Measurements from ENCODE around the gene PDLIM7.

Gene PDLIM7

GRCh38 chr5:177476531-177477233 lies 20.7 kb downstream of the PDLIM7 start:
- peaks cover 47% of the 10 kb centered on the region for H3K4me1 ChIP-seq (ENCODE audit: control insufficient read depth, insufficient read depth, low read length)
- H3K36me3 ChIP-seq (ENCODE audit: control insufficient read depth, insufficient read depth, low read length, severe bottlenecking), result no peaks in the 10 kb centered on the region

DNA sequence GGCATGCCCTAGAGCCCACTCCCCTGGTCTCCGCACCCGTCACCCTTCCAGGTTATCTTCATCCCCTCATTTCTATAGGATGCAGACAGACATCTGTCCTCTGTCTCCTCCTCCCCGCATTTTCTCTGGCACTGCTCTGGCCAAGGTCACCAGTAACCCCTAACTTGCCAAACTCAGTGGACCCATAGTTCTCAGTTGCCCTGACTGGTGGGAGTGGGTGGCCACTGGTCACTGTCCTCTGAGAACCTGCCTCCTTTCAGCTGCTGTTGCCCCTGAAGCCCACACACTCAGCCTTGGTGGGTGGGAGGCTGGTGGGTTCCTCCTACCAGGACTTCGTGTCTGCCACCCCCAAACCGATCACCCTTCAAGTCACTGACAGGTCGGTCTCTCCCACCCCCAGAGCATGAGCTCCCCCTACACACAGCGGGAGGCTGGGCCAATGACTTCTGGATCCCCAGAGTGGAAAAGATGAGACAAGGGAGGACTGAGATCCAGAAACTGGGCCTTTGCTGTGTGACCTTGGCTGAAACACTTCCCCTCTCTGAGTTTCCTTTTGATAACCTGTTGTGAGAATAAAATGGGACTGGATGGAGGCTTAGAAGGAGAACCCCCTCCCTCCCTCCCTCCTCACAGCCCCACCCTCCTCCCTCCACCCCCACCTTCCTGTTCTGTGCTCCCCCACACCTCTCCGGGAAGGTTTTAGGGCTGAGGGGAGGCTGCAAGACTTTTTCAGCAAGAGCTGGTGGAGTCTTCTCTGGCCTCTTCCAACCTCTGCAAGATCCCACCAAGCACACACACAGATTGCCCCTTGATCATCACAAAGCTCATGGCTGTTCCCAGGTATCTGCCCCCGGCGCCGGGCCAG lies 21.6 kb downstream of the PDLIM7 start:
- H3K9me3 ChIP-seq (ENCODE audit: control insufficient read depth, low read length), result no peaks in the 10 kb centered on the region
- H3K36me3 ChIP-seq (ENCODE audit: control insufficient read depth, insufficient read depth, low read length, severe bottlenecking), result no peaks in the 10 kb centered on the region
- H3K27me3 ChIP-seq (replicated peaks; ENCODE audit: control insufficient read depth, insufficient read depth, low read length), result no peaks in the 10 kb centered on the region
- peaks cover 53% of the 10 kb centered on the region for H3K4me1 ChIP-seq (ENCODE audit: control insufficient read depth, insufficient read depth, low read length)
- H3K9ac ChIP-seq (ENCODE audit: low read length), result no peak overlapping the region
- H3K4me3 ChIP-seq (ENCODE audit: low read length), result no peak overlapping the region
- no peak for DNase-seq (ENCODE audit: low read depth)

More at GRCh38 chr5:177476531-177477233, 20.7 kb downstream of the PDLIM7 start:
- DNase-seq (ENCODE audit: low read depth), result peak; percentile 36
- Histone ChIP-seq H3K9ac (ENCODE audit: low read length) (no peak overlapping the region), H3K4me3 (ENCODE audit: low read length) (no peak overlapping the region), H3K27me3 (replicated peaks; ENCODE audit: control insufficient read depth, insufficient read depth, low read length) (no peaks in the 10 kb centered on the region), H3K9me3 (ENCODE audit: control insufficient read depth, low read length) (no peaks in the 10 kb centered on the region)

GRCh38 chr5:177474846-177475562 lies 22.4 kb downstream of the PDLIM7 start:
- Histone ChIP-seq H3K9me3 (ENCODE audit: control insufficient read depth, low read length) (no peaks in the 10 kb centered on the region), H3K4me3 (ENCODE audit: low read length) (no peak overlapping the region), H3K4me1 (ENCODE audit: control insufficient read depth, insufficient read depth, low read length) (peaks cover 57% of the 10 kb centered on the region), H3K27me3 (replicated peaks; ENCODE audit: control insufficient read depth, insufficient read depth, low read length) (no peaks in the 10 kb centered on the region), H3K9ac (ENCODE audit: low read length) (no peak overlapping the region), H3K36me3 (ENCODE audit: control insufficient read depth, insufficient read depth, low read length, severe bottlenecking) (no peaks in the 10 kb centered on the region)
- peak; percentile 21 for DNase-seq (ENCODE audit: low read depth)

GRCh38 chr5:177474002-177474476 lies 23.4 kb downstream of the PDLIM7 start:
- H3K9ac ChIP-seq (ENCODE audit: low read length), result peak overlapping the region; percentile 46
- H3K9me3 ChIP-seq (ENCODE audit: control insufficient read depth, low read length), result no peaks in the 10 kb centered on the region
- H3K36me3 ChIP-seq (ENCODE audit: control insufficient read depth, insufficient read depth, low read length, severe bottlenecking), result no peaks in the 10 kb centered on the region
- no peak overlapping the region for H3K4me3 ChIP-seq (ENCODE audit: low read length)
- no peak for DNase-seq (ENCODE audit: low read depth)
- peaks cover 57% of the 10 kb centered on the region for H3K4me1 ChIP-seq (ENCODE audit: control insufficient read depth, insufficient read depth, low read length)
- H3K27me3 ChIP-seq (replicated peaks; ENCODE audit: control insufficient read depth, insufficient read depth, low read length), result no peaks in the 10 kb centered on the region

DNA sequence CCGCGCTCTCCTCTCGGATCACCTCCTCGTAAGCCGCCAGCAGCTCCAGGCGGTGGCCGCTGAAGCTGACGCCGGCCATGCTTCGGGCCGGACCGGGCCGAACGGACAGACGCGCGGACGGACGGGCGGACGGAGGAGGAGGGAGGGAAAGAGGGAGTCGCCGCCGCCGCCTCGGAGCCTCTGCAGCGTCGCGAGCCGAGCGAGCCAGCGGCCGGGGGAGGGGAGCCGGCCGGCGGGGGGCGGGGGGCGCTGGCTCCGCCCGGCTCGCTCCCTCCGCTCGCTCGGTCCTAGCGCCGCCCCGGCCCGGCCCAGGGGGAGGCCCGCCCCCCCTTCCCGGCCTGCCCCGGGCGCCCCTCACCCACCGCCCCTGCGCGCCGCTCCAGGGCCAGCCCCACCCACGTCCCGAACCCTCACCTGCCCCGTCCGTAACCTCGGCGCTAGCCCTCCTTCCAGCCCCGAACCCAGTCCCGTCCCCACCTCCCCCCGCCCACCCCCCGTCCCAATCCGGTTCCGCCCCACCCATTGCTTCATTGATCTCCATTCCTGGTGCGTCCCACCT lies 23.9 kb downstream of the PDLIM7 start, which contains the start of gene DBN1:
TSS of gene DBN1 (minus strand) at position 192 of the 559 bp plus-strand sequence. CDS start at position 79, 113 bp downstream.
- Histone ChIP-seq H3K27me3 (replicated peaks; ENCODE audit: control insufficient read depth, insufficient read depth, low read length) (no peaks in the 10 kb centered on the region), H3K9me3 (ENCODE audit: control insufficient read depth, low read length) (no peaks in the 10 kb centered on the region), H3K4me1 (ENCODE audit: control insufficient read depth, insufficient read depth, low read length) (peaks cover 55% of the 10 kb centered on the region), H3K4me3 (ENCODE audit: low read length) (peak within 1 kb of the TSS; percentile 82), H3K9ac (ENCODE audit: low read length) (peak within 1 kb of the TSS; percentile 87), H3K36me3 (ENCODE audit: control insufficient read depth, insufficient read depth, low read length, severe bottlenecking) (no peaks in the 10 kb centered on the region)
- DNase-seq (ENCODE audit: low read depth), result peak; percentile 87

- peaks cover under 1% of the 10 kb centered on the region for H3K36me3 ChIP-seq (ENCODE audit: control insufficient read depth, insufficient read depth, low read length, severe bottlenecking)
- no peaks in the 10 kb centered on the region for H3K9me3 ChIP-seq (ENCODE audit: control insufficient read depth, low read length)
- peak overlapping the region; percentile 82 for H3K4me3 ChIP-seq (ENCODE audit: low read length)
- peak; percentile 66 for DNase-seq (ENCODE audit: low read depth)
- peak overlapping the region; percentile 87 for H3K9ac ChIP-seq (ENCODE audit: low read length)
- peaks cover 53% of the 10 kb centered on the region for H3K4me1 ChIP-seq (ENCODE audit: control insufficient read depth, insufficient read depth, low read length)
- H3K27me3 ChIP-seq (replicated peaks; ENCODE audit: control insufficient read depth, insufficient read depth, low read length), result no peaks in the 10 kb centered on the region
Observed at GRCh38 chr5:177472460-177473442, 24.7 kb downstream of the PDLIM7 start.

GRCh38 chr5:177471610-177472356 lies 25.6 kb downstream of the PDLIM7 start:
- Histone ChIP-seq H3K9ac (ENCODE audit: low read length) (peak overlapping the region; percentile 87), H3K4me1 (ENCODE audit: control insufficient read depth, insufficient read depth, low read length) (peaks cover 48% of the 10 kb centered on the region), H3K9me3 (ENCODE audit: control insufficient read depth, low read length) (no peaks in the 10 kb centered on the region), H3K4me3 (ENCODE audit: low read length) (peak overlapping the region; percentile 82), H3K27me3 (replicated peaks; ENCODE audit: control insufficient read depth, insufficient read depth, low read length) (no peaks in the 10 kb centered on the region), H3K36me3 (ENCODE audit: control insufficient read depth, insufficient read depth, low read length, severe bottlenecking) (peaks cover 11% of the 10 kb centered on the region)
- DNase-seq (ENCODE audit: low read depth), result peak; percentile 45

- Histone ChIP-seq H3K9me3 (ENCODE audit: control insufficient read depth, low read length) (no peaks in the 10 kb centered on the region), H3K4me3 (ENCODE audit: low read length) (peak overlapping the region; percentile 82), H3K36me3 (ENCODE audit: control insufficient read depth, insufficient read depth, low read length, severe bottlenecking) (peaks cover 19% of the 10 kb centered on the region), H3K9ac (ENCODE audit: low read length) (peak overlapping the region; percentile 87), H3K27me3 (replicated peaks; ENCODE audit: control insufficient read depth, insufficient read depth, low read length) (no peaks in the 10 kb centered on the region), H3K4me1 (ENCODE audit: control insufficient read depth, insufficient read depth, low read length) (peaks cover 44% of the 10 kb centered on the region)
- DNase-seq (ENCODE audit: low read depth), result peak; percentile 31
Observed at GRCh38 chr5:177470759-177471536, 26.5 kb downstream of the PDLIM7 start.

Data from adipocyte (in vitro differentiated cells).